WTC11 (cell line): ENCODE data around the gene DDO. TPM values are rescaled to one million over a fixed set of nuclear protein-coding genes. Genes with fewer than 3 reads are reported as not detected.

Experiments
- ATAC-seq: fragments of 200-7000 bp; cut with Tn5 transposase; 2 replicates; pipeline ENCODE4 v1.10.0; 2021; ENCODE audit warnings: mild to moderate bottlenecking, moderate library complexity
- CTCF ChIA-PET: fragments of 300-600 bp; sonication (Branson Sonifier 250); formaldehyde crosslinking; loops from one replicate; lab custom pipeline; 2021; ENCODE audit warnings: antibody characterized with exemption; lab: Charles Lee
- POLR2A ChIA-PET: fragments of 350-600 bp; sonication (Branson Sonifier 250); formaldehyde crosslinking; loops from one replicate; lab custom pipeline; 2021; ENCODE audit warnings: antibody characterized with exemption; lab: Charles Lee
- DNase-seq: peaks from one replicate; pipeline ENCODE4 v3.0.0; 2021; ENCODE audit warnings: low spot score
- H3K27ac Mint-ChIP-seq: 2 replicates; pipeline ENCODE4 v1.8.0; 2021; ENCODE audit warnings: mixed read lengths
- H3K27me3 Mint-ChIP-seq: 2 replicates; pipeline ENCODE4 v1.8.0; 2021; ENCODE audit warnings: low read depth, mild to moderate bottlenecking, moderate library complexity, mixed read lengths
- H3K36me3 Mint-ChIP-seq: 2 replicates; pipeline ENCODE4 v1.8.0; 2021; ENCODE audit warnings: mixed read lengths
- H3K4me1 Mint-ChIP-seq: 2 replicates; pipeline ENCODE4 v1.8.0; 2022; ENCODE audit warnings: mixed read lengths
- H3K4me3 Mint-ChIP-seq: 2 replicates; pipeline ENCODE4 v1.8.0; 2021; ENCODE audit warnings: mild to moderate bottlenecking, moderate library complexity, mixed read lengths
- H3K9me3 Mint-ChIP-seq: 2 replicates; pipeline ENCODE4 v1.8.0; 2021; ENCODE audit warnings: mixed read lengths
- AFF4 ChIP-seq: sonication (generic); formaldehyde crosslinking; IDR thresholded peaks from 2 replicates; pipeline ENCODE4 v1.8.1; 2023; ENCODE audit warnings: mild to moderate bottlenecking, missing genetic modification reagents, borderline replicate concordance
- ATF3 ChIP-seq: sonication (generic); formaldehyde crosslinking; conservative IDR thresholded peaks from 2 replicates; pipeline ENCODE4 v1.8.1; 2022; ENCODE audit warnings: mild to moderate bottlenecking, missing genetic modification reagents
- CREB1 ChIP-seq: sonication (generic); formaldehyde crosslinking; IDR thresholded peaks from 2 replicates; pipeline ENCODE4 v1.8.0; 2023; ENCODE audit warnings: mild to moderate bottlenecking, missing genetic modification reagents
- ESRRA ChIP-seq: sonication (generic); formaldehyde crosslinking; IDR thresholded peaks from 2 replicates; pipeline ENCODE4 v1.8.1; 2022; ENCODE audit warnings: mild to moderate bottlenecking, missing genetic modification reagents, borderline replicate concordance
- ETV6 ChIP-seq: sonication (generic); formaldehyde crosslinking; IDR thresholded peaks from 2 replicates; pipeline ENCODE4 v1.8.1; 2022; ENCODE audit warnings: mild to moderate bottlenecking, missing genetic modification reagents
- FOXJ3 ChIP-seq: sonication (generic); formaldehyde crosslinking; IDR thresholded peaks from 2 replicates; pipeline ENCODE4 v1.9.0; 2021; ENCODE audit warnings: missing genetic modification reagents, mild to moderate bottlenecking, borderline replicate concordance
- HMGA2 ChIP-seq: fragments of 250-450 bp; sonication (Bioruptor Pico); IDR thresholded peaks from 2 replicates; pipeline ENCODE4 v1.4.0; 2021; ENCODE audit warnings: mild to moderate bottlenecking, moderate library complexity
- IRF2 ChIP-seq: sonication (generic); formaldehyde crosslinking; IDR thresholded peaks from 2 replicates; pipeline ENCODE4 v1.8.0; 2022; ENCODE audit warnings: low read depth, missing genetic modification reagents, borderline replicate concordance
- KAT7 ChIP-seq: sonication (generic); formaldehyde crosslinking; IDR thresholded peaks from 2 replicates; pipeline ENCODE4 v1.8.1; 2023; ENCODE audit warnings: missing genetic modification reagents, mild to moderate bottlenecking, borderline replicate concordance
- SMAD3 ChIP-seq: sonication (generic); formaldehyde crosslinking; IDR thresholded peaks from 2 replicates; pipeline ENCODE4 v1.8.0; 2022; ENCODE audit warnings: missing genetic modification reagents, mild to moderate bottlenecking, borderline replicate concordance
- SMAD4 ChIP-seq: sonication (generic); formaldehyde crosslinking; IDR thresholded peaks from 2 replicates; pipeline ENCODE4 v1.8.0; 2022; ENCODE audit warnings: mild to moderate bottlenecking, missing genetic modification reagents
- TCF7 ChIP-seq: sonication (generic); formaldehyde crosslinking; IDR thresholded peaks from 2 replicates; pipeline ENCODE4 v1.8.0; 2022; ENCODE audit warnings: mild to moderate bottlenecking, low read depth, missing genetic modification reagents, moderate library complexity
- ZNF138 ChIP-seq: sonication (generic); formaldehyde crosslinking; conservative IDR thresholded peaks from 2 replicates; pipeline ENCODE4 v1.8.1; 2022; ENCODE audit warnings: mild to moderate bottlenecking, moderate library complexity, missing genetic modification reagents
- ZNF232 ChIP-seq: sonication (generic); formaldehyde crosslinking; IDR thresholded peaks from 2 replicates; pipeline ENCODE4 v1.8.0; 2022; ENCODE audit warnings: mild to moderate bottlenecking, missing genetic modification reagents
- ZNF396 ChIP-seq: fragments of 250-450 bp; sonication (Bioruptor Pico); IDR thresholded peaks from 2 replicates; pipeline ENCODE4 v1.8.0; 2021; ENCODE audit warnings: mild to moderate bottlenecking, moderate library complexity, borderline replicate concordance
- ZNF671 ChIP-seq: fragments of 250-450 bp; sonication (Bioruptor Pico); IDR thresholded peaks from 2 replicates; pipeline ENCODE4 v1.8.0; 2021; ENCODE audit warnings: mild to moderate bottlenecking
- total RNA-seq: library from RNA; stranded (reverse); gene quantifications from 3 replicates; pipeline ENCODE4 v1.2.3, GENCODE V29; 2021
- TF ChIP-seq, protein P1 (sequence below): fragments of 250-450 bp; sonication (Bioruptor Pico); IDR thresholded peaks from 2 replicates; pipeline ENCODE4 v1.9.0; 2021; ENCODE audit warnings: moderate library complexity, mild to moderate bottlenecking, inconsistent platforms, borderline replicate concordance
- TF ChIP-seq, protein P2 (sequence below): fragments of 200-600 bp; IDR thresholded peaks from 2 replicates; pipeline ENCODE4 v1.8.0; 2022; ENCODE audit warnings: antibody characterized with exemption
- TF ChIP-seq, protein P3 (sequence below): sonication (generic); formaldehyde crosslinking; IDR thresholded peaks from 2 replicates; pipeline ENCODE4 v1.8.1; 2023; ENCODE audit warnings: mild to moderate bottlenecking, missing genetic modification reagents, moderate library complexity
- TF ChIP-seq, protein P4 (sequence below): sonication (generic); formaldehyde crosslinking; IDR thresholded peaks from 2 replicates; pipeline ENCODE4 v1.8.1; 2022; ENCODE audit warnings: low read depth, mild to moderate bottlenecking, moderate library complexity, missing genetic modification reagents, borderline replicate concordance

Gene DDO
- total RNA-seq, 1 experiment from 2014 or later: not detected

DNA sequence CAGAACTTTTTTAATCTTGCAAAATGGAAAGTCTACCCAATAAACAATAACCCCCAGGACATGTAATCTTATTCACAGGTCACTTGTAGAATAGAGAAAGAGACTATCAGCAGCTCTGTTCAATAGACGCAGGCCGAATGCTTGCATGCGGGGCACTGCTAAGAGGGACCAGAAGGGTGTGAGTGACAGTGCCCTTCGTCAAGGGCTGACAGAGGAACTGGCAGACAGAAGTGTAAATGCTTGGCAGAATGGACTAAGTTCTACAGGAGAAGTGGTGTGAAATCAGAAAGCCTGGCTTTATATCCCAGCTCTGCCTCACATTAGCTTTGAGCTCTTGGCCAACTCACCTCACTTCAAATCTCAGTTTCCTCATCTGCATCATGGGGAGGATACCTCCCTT is 21.0 kb downstream of the DDO start:
- Mint-ChIP-seq H3K9me3 (no peaks in the 10 kb centered on the region), H3K27ac (no peak overlapping the region), H3K27me3 (no peaks in the 10 kb centered on the region), H3K4me1 (no peaks in the 10 kb centered on the region), H3K36me3 (no peaks in the 10 kb centered on the region), H3K4me3 (no peak overlapping the region)
- ChIA-PET POLR2A (no interaction called here), CTCF (interaction anchor here (2.0 kb wide), 1 partner anchor 355 kb away, joined by 16 read pairs; no protein-coding TSS in a partner anchor)
- no peak for ATAC-seq
- TF ChIP-seq, protein P1, sequence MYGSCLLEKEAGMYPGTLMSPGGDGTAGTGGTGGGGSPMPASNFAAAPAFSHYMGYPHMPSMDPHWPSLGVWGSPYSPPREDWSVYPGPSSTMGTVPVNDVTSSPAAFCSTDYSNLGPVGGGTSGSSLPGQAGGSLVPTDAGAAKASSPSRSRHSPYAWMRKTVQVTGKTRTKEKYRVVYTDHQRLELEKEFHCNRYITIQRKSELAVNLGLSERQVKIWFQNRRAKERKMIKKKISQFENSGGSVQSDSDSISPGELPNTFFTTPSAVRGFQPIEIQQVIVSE (CRISPR knock-in tag): no peak
- TF ChIP-seq AFF4 (CRISPR knock-in tag): no peak
- no peak for TF ChIP-seq CREB1 (CRISPR knock-in tag)
- TF ChIP-seq ZNF232 (CRISPR knock-in tag): no peak
- no peak for TF ChIP-seq ESRRA
- no peak for TF ChIP-seq HMGA2 (CRISPR knock-in tag)
- TF ChIP-seq, protein P2, sequence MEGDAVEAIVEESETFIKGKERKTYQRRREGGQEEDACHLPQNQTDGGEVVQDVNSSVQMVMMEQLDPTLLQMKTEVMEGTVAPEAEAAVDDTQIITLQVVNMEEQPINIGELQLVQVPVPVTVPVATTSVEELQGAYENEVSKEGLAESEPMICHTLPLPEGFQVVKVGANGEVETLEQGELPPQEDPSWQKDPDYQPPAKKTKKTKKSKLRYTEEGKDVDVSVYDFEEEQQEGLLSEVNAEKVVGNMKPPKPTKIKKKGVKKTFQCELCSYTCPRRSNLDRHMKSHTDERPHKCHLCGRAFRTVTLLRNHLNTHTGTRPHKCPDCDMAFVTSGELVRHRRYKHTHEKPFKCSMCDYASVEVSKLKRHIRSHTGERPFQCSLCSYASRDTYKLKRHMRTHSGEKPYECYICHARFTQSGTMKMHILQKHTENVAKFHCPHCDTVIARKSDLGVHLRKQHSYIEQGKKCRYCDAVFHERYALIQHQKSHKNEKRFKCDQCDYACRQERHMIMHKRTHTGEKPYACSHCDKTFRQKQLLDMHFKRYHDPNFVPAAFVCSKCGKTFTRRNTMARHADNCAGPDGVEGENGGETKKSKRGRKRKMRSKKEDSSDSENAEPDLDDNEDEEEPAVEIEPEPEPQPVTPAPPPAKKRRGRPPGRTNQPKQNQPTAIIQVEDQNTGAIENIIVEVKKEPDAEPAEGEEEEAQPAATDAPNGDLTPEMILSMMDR: no peak
- no peak for TF ChIP-seq TCF7
- TF ChIP-seq SMAD3 (CRISPR knock-in tag): no peak
- TF ChIP-seq ZNF396: no peak
- TF ChIP-seq ZNF138 (CRISPR knock-in tag): no peak
- TF ChIP-seq SMAD4 (CRISPR knock-in tag): no peak
- TF ChIP-seq FOXJ3: no peak
- TF ChIP-seq KAT7 (CRISPR knock-in tag): no peak
- TF ChIP-seq ATF3 (CRISPR knock-in tag): no peak
- TF ChIP-seq IRF2 (CRISPR knock-in tag): no peak
- TF ChIP-seq, protein P3, sequence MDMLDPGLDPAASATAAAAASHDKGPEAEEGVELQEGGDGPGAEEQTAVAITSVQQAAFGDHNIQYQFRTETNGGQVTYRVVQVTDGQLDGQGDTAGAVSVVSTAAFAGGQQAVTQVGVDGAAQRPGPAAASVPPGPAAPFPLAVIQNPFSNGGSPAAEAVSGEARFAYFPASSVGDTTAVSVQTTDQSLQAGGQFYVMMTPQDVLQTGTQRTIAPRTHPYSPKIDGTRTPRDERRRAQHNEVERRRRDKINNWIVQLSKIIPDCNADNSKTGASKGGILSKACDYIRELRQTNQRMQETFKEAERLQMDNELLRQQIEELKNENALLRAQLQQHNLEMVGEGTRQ (CRISPR knock-in tag): no peak
- TF ChIP-seq ZNF671 (CRISPR knock-in tag): no peak
- TF ChIP-seq ETV6: no peak
- TF ChIP-seq, protein P4, sequence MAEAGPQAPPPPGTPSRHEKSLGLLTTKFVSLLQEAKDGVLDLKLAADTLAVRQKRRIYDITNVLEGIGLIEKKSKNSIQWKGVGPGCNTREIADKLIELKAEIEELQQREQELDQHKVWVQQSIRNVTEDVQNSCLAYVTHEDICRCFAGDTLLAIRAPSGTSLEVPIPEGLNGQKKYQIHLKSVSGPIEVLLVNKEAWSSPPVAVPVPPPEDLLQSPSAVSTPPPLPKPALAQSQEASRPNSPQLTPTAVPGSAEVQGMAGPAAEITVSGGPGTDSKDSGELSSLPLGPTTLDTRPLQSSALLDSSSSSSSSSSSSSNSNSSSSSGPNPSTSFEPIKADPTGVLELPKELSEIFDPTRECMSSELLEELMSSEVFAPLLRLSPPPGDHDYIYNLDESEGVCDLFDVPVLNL (CRISPR knock-in tag): no peak
- no peak for DNase-seq
